Chondrocyte (in vitro differentiated cells): ENCODE data around the gene ACAA2. TPM values are rescaled to one million over a fixed set of nuclear protein-coding genes. Genes with fewer than 3 reads are reported as not detected.

Experiments
- DNase-seq: peaks from one replicate; pipeline ENCODE4 v3.0.0; 2021; ENCODE audit warnings: mixed read lengths, low spot score
- H3K27ac Mint-ChIP-seq: one replicate; pipeline ENCODE4 v1.8.0; 2021; ENCODE audit warnings: mild to moderate bottlenecking, moderate library complexity, mixed read lengths; ENCODE audit not compliant: unreplicated experiment
- H3K27me3 Mint-ChIP-seq: 2 replicates; pipeline ENCODE4 v1.8.0; 2021; ENCODE audit warnings: low read depth, mixed read lengths
- H3K36me3 Mint-ChIP-seq: 2 replicates; pipeline ENCODE4 v1.8.0; 2021; ENCODE audit warnings: low read depth, mixed read lengths
- H3K4me1 Mint-ChIP-seq: 2 replicates; pipeline ENCODE4 v1.8.0; 2021; ENCODE audit warnings: low read depth, mild to moderate bottlenecking, mixed read lengths
- H3K4me3 Mint-ChIP-seq: one replicate; pipeline ENCODE4 v1.8.0; 2021; ENCODE audit warnings: mild to moderate bottlenecking, moderate library complexity, mixed read lengths; ENCODE audit not compliant: unreplicated experiment
- H3K9me3 Mint-ChIP-seq: 2 replicates; pipeline ENCODE4 v1.8.0; 2021; ENCODE audit warnings: low read depth, mixed read lengths
- long read RNA-seq: library from polyadenylated mRNA; stranded (forward); transcript quantifications from one replicate; pipeline ENCODE4 v2.0.0, GENCODE V29; 2021
- total RNA-seq: library from RNA; stranded (reverse); gene quantifications from 3 replicates; pipeline ENCODE4 v1.2.1, GENCODE V29; 2021
- TF ChIP-seq, protein P1 (sequence below): fragments of 200-600 bp; sonication (generic); IDR thresholded peaks from 2 replicates; pipeline ENCODE4 v1.5.0; 2021; ENCODE audit warnings: antibody characterized with exemption, mild to moderate bottlenecking, moderate library complexity

The ACAA2 gene, protein sequence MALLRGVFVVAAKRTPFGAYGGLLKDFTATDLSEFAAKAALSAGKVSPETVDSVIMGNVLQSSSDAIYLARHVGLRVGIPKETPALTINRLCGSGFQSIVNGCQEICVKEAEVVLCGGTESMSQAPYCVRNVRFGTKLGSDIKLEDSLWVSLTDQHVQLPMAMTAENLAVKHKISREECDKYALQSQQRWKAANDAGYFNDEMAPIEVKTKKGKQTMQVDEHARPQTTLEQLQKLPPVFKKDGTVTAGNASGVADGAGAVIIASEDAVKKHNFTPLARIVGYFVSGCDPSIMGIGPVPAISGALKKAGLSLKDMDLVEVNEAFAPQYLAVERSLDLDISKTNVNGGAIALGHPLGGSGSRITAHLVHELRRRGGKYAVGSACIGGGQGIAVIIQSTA
- total RNA-seq: 55.5 to 70.1 TPM (median 60.3 TPM) in 3 replicates
- long read RNA-seq, transcript ACAA2-201 (10 exons, 3,350 nt): major isoform, 92 of 106 reads
- long read RNA-seq, partial matches to known transcripts: 2 of 106 reads
- long read RNA-seq, other reads (novel, unspliced or antisense): 9 of 106 reads

DNA sequence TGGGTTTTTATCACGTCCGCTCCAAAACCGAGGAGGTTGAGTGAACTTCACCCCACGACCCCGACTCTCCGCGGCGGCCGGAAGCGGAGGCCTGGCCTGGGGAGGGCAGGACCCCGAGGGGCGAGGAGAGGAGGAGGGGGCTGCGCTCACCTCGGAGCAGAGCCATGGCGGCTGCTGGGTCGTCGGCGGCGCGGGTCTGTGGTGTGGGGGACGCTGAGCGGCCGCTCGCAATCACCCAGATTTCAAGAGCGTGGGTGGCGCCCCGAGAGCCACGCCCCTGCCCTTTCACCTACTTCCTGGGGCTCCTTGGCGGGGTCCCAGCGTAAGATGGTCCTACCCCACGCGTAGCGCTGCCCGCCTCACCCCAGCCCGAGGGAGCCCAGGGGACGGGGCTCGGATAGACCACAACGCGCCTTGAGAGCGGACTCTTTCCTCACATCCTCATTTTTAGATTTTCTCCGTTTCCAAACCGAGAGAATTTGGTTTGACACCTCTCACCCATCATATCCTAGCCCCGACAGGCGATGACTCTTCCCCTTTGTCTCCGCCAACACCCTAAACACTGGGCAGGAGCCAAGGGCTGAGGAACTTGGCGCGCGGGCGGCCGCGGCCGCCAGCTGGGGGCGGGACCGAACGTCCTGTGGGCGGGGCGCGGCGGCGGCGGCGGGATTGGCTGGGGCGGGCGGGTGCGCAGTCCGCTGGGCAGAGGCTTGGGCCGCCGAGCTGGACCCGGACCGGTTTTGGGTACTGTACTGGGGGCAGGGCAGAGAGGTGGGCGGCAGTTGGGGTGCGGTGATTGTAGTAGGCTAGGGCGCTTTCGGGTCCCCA, at the start of gene ACAA2:
Gene ACAA2, minus strand, starts transcription at position 215 of the 828 bp plus-strand sequence. Its CDS starts 49 bp downstream, at position 166.
- peaks cover 11% of the 10 kb centered on the region for H3K9me3 Mint-ChIP-seq
- peaks cover 14% of the 10 kb centered on the region for H3K36me3 Mint-ChIP-seq
- peak within 1 kb of the TSS; percentile 87 for H3K4me3 Mint-ChIP-seq
- no peaks in the 10 kb centered on the region for H3K27me3 Mint-ChIP-seq
- peak; percentile 93 for DNase-seq
- TF ChIP-seq, protein P1, sequence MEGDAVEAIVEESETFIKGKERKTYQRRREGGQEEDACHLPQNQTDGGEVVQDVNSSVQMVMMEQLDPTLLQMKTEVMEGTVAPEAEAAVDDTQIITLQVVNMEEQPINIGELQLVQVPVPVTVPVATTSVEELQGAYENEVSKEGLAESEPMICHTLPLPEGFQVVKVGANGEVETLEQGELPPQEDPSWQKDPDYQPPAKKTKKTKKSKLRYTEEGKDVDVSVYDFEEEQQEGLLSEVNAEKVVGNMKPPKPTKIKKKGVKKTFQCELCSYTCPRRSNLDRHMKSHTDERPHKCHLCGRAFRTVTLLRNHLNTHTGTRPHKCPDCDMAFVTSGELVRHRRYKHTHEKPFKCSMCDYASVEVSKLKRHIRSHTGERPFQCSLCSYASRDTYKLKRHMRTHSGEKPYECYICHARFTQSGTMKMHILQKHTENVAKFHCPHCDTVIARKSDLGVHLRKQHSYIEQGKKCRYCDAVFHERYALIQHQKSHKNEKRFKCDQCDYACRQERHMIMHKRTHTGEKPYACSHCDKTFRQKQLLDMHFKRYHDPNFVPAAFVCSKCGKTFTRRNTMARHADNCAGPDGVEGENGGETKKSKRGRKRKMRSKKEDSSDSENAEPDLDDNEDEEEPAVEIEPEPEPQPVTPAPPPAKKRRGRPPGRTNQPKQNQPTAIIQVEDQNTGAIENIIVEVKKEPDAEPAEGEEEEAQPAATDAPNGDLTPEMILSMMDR: no peak
- peaks cover 32% of the 10 kb centered on the region for H3K4me1 Mint-ChIP-seq
- H3K27ac Mint-ChIP-seq: peak within 1 kb of the TSS; percentile 99

DNA sequence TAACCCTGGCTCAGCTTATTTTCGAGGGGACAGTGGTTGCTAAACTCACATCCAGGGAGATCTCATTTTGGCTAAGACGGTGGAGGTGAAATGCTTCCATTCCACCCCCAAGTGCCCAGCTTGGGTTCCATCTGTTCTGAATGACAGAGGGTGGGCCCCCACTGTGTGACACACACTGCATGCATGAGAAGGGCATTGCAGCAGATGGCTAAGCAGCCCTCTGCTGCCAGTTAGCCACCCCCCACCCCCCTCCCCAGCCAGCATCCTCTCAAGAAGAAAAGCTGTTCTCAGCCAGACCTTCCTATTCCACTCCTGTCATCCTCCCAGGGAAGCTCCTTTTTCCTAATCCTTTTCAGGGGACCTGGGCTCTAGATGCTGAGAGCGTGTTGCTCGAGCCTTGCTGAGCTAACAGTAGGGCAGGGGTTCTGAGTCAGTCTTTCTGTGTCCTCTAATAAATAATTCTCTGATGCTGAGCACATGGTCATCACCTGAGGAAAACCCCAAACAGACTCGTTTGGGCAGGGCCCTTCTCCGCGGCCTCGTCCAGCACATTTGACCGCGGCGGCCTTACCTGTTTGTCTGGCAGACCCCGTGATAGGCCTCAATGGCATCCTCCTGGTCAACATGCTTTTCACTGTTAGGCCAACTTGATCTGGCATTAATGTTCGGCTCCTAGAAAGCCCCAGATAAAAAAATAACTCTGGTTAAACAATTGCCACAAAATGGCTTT, 49.5 kb upstream of the ACAA2 start:
- Mint-ChIP-seq H3K27ac (no peak overlapping the region), H3K9me3 (no peaks in the 10 kb centered on the region)
- TF ChIP-seq, protein P1: no peak

DNA sequence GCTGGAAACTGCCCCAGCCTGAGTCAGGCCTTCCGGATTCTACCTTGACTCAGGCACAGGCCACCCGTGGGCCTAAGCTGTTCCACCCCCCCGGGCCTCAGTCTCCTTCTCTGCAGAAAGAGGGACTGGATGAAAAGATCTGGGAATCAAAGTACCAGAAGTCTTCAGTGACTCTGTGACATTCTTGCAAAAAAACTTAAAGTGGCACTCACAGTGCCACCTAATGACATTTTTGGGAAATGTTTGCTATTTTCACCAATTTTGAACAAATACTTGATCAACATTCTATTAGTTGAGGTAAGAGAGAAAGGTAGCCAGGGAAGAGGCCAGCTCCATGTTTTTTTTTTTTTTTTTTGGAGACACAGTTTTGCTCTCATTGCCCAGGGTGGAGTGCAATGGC, 48.3 kb upstream of the ACAA2 start:
- Mint-ChIP-seq H3K27ac (no peak overlapping the region), H3K4me3 (no peak overlapping the region), H3K9me3 (no peaks in the 10 kb centered on the region), H3K36me3 (no peaks in the 10 kb centered on the region), H3K4me1 (peaks cover 9% of the 10 kb centered on the region), H3K27me3 (peaks cover 14% of the 10 kb centered on the region)
- no peak for DNase-seq
- TF ChIP-seq, protein P1: peak; percentile 82

More for the DNA sequence above, 49.5 kb upstream of the ACAA2 start:
- no peaks in the 10 kb centered on the region for H3K36me3 Mint-ChIP-seq
- H3K27me3 Mint-ChIP-seq: peaks cover 22% of the 10 kb centered on the region
- H3K4me3 Mint-ChIP-seq: no peak overlapping the region
- H3K4me1 Mint-ChIP-seq: peaks cover 9% of the 10 kb centered on the region
- no peak for DNase-seq

DNA sequence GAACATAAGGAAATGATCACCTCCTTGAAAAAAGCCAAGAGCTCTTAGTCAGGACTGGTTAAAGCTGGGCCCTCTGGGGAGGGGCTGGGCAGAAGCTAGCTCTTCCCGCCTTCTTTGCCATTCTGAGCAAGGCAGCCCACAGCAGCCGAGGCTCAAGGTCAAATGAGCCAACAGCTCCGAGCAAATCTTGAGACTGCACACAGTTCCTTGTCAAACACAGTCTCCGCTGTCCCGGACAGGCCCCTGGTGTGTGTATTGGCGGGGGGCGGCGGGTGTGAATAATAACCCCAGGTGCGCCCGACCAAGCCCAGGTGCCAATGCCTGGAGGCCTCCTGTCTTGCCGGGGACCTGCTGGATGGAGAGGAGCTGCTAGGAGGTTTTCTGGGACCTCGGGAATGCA, 46.4 kb upstream of the ACAA2 start:
- Mint-ChIP-seq H3K27me3 (peaks cover 9% of the 10 kb centered on the region), H3K4me3 (no peak overlapping the region), H3K36me3 (no peaks in the 10 kb centered on the region), H3K27ac (no peak overlapping the region), H3K4me1 (peaks cover 9% of the 10 kb centered on the region), H3K9me3 (no peaks in the 10 kb centered on the region)
- TF ChIP-seq, protein P1: no peak
- no peak for DNase-seq

DNA sequence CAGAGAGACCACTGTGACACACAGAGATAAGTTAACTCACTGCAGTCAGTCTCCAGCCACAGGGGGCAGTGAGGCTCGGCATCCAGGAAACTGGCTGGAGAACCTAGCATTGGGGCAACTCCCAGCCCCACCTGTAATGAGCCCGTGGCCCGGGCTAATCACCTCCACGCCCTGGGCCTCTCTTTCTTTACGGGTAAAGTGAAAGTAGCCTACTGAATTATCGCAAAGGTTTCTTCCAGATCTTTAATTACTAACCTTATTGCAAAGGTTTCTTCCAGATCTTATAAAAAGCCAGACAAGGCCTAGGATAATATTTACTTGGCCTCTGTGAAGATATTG, 45.7 kb upstream of the ACAA2 start:
- Mint-ChIP-seq H3K27me3 (peaks cover 2% of the 10 kb centered on the region), H3K27ac (no peak overlapping the region)
- TF ChIP-seq, protein P1: peak; percentile 56

More for the DNA sequence above, 45.7 kb upstream of the ACAA2 start:
- H3K4me1 Mint-ChIP-seq: peaks cover 7% of the 10 kb centered on the region
- no peaks in the 10 kb centered on the region for H3K9me3 Mint-ChIP-seq
- DNase-seq: no peak
- H3K36me3 Mint-ChIP-seq: no peaks in the 10 kb centered on the region
- H3K4me3 Mint-ChIP-seq: no peak overlapping the region
